A172 (cell line): ENCODE measurements around the gene PAQR4. TPM values are rescaled to one million over a fixed set of nuclear protein-coding genes. Genes with fewer than 3 reads are reported as not detected.
A peak's percentile ranks its signal among the peaks of the same experiment; 100 is the strongest.

Experiments
- DNase-seq: peaks from one replicate; pipeline ENCODE4 v3.0.0-alpha.2; 2015; ENCODE audit warnings: low spot score
- total RNA-seq: library from RNA; depleted of rRNA; stranded (reverse); fragments of >200 nt; shearing (Covaris generic); gene quantifications from 2 replicates; pipeline ENCODE4 v1.2.3, GENCODE V29; 2014

The PAQR4 gene
- total RNA-seq, 1 experiment from 2014 or later, result 47.4 TPM

- DNase-seq, result peak; percentile 64
These were observed 4.4 kb upstream of the PAQR4 start for GRCh38 chr16:2964475-2965336.

- no peak for DNase-seq
These were observed 2.9 kb upstream of the PAQR4 start for GRCh38 chr16:2966043-2966807.

- DNase-seq, result no peak
These were observed 2.3 kb upstream of the PAQR4 start for GRCh38 chr16:2966808-2967191.

- no peak for DNase-seq
These were observed 1.9 kb upstream of the PAQR4 start for GRCh38 chr16:2967211-2967631.

GRCh38 chr16:2967721-2968161 lies 1.4 kb upstream of the PAQR4 start:
- no peak for DNase-seq

GRCh38 chr16:2968368-2968737 lies 795 bp upstream of the PAQR4 start:
- DNase-seq, result no peak

GRCh38 chr16:2969545-2970521 lies 685 bp downstream of the PAQR4 start:
- peak; percentile 70 for DNase-seq

- no peak for DNase-seq
These were observed 1.4 kb downstream of the PAQR4 start for GRCh38 chr16:2970563-2970962.

- DNase-seq, result no peak
These were observed 2.2 kb downstream of the PAQR4 start for GRCh38 chr16:2971134-2971984.

- no peak for DNase-seq
These were observed 3.0 kb downstream of the PAQR4 start for GRCh38 chr16:2971985-2972784.

- DNase-seq, result no peak
These were observed 3.9 kb downstream of the PAQR4 start for GRCh38 chr16:2973093-2973492.

GRCh38 chr16:2973605-2974318 lies 4.6 kb downstream of the PAQR4 start:
- DNase-seq, result no peak

GRCh38 chr16:2974319-2975056 lies 5.3 kb downstream of the PAQR4 start:
- DNase-seq, result no peak

- no peak for DNase-seq
These were observed 6.1 kb downstream of the PAQR4 start for GRCh38 chr16:2975161-2975795.

- DNase-seq, result no peak
These were observed 7.1 kb downstream of the PAQR4 start for GRCh38 chr16:2976201-2976600.

- no peak for DNase-seq
These were observed 7.5 kb downstream of the PAQR4 start for GRCh38 chr16:2976673-2977072.

- no peak for DNase-seq
These were observed 8.3 kb downstream of the PAQR4 start for GRCh38 chr16:2977440-2977839.

- no peak for DNase-seq
These were observed 10.6 kb downstream of the PAQR4 start for GRCh38 chr16:2979669-2980226.
